Femur (tissue), 1 donor: ENCODE data around the gene EVI5.
"Not testable (repeated sequence)": the region's sequence is repeated elsewhere in the genome, so short reads cannot be mapped to it uniquely, and the experiment has no call there.

ENCODE experiments used
- DNase-seq: peaks from one replicate; pipeline ENCODE4 v3.0.0-alpha.2; 2017

EVI5 gene

DNA sequence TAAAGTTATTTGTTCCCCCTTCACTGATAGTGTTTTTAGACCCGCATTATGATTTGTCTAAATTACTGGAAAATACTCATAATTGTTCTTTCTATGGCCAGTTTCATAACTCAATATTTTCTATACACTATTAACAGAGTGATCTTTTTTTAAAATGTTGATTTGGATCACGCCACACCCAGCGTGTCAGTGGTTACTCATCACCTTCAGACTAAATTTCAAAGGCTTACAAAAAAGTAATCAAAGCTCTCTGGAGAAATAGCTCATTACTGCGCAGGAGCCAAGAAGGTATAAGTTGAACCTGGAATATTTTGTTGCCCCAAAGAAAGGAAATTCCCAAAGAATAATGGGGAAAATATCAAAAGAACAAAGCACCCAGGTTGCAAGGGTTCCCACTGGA, 104.9 kb downstream of the EVI5 start:
- DNase-seq: no peak

DNA sequence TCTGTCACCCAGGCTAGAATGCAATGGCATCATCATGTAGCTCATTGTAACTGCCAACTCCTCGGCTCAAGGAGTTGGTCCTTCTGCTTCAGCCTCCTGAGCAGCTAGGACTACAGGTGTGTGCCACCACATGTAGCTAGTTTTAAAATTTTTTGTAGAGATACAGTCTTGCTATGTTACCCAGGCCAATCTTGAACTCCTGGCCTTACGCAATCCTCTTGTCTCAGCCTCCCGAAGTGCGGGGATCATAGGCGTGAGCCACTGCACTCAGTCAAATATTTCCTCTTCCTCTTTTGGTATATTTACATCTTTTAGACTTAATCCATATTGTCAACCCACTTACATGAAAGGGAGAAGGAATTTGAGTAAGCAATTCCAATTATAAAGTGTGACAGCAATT, 121.1 kb downstream of the EVI5 start:
- DNase-seq: no peak

DNA sequence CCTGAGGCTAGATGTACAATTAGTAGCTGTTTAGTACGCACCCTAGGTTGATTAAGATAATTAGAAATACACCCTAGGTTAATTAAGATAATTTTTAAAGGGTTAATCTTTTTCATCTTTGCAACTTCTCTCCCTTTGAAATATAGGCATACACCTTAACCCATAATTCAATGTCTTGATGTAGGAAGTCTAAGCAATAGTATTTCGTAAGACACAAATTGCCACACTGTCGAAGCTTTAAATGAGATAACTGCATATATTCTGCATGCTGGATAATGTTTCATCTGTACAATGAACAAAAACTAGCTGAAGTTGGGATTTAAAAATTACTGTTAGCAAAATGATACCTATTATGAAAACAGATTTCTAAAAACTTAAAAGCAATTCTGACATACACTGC, 122.9 kb downstream of the EVI5 start:
- DNase-seq: no peak

DNA sequence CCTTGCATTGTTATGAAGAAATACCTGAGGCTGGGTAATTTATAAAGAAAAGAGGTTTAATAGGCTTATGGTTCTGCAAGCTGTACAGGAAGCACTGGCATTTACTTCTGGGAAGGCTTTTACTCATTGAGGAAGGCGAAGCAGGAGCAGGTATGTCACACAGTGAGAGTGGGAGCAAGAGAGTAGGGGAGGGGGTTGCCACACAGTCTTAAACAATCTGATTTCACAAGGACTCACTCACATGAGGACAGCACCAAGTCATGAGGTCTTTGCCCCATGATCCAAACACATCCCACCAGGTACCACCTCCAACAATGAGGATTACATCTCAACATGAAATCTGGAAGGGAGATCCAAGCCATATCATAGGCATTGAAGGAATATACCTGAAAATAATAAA, 127.2 kb downstream of the EVI5 start:
- DNase-seq: no peak

DNA sequence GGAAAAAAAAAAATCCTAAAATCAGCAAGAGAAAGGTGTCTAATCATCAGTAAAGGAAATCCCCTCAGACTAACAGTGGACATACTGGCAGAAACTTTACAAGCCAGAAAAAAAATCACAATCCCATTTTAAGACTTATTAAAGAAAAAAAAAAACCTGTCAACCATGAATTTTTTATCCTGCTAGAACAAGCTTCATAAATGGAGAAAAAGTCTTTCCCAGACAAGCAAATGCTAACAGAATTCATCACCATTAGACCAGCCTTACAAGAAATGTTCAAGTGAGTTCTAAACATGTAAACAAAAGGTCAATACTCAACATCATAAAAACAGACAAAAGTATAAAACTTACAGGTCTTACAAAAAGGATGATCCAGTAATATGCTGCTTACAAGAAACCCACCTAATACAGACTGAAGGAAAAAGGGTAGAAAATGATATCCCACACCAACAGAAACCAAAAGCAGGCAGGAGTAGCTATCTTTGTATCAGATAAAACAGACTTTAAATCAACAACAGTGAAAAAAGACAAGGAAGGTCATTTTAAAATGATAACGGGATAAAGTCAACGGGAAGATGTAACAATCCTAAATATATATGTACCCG, 129.6 kb downstream of the EVI5 start:
- no peak for DNase-seq

DNA sequence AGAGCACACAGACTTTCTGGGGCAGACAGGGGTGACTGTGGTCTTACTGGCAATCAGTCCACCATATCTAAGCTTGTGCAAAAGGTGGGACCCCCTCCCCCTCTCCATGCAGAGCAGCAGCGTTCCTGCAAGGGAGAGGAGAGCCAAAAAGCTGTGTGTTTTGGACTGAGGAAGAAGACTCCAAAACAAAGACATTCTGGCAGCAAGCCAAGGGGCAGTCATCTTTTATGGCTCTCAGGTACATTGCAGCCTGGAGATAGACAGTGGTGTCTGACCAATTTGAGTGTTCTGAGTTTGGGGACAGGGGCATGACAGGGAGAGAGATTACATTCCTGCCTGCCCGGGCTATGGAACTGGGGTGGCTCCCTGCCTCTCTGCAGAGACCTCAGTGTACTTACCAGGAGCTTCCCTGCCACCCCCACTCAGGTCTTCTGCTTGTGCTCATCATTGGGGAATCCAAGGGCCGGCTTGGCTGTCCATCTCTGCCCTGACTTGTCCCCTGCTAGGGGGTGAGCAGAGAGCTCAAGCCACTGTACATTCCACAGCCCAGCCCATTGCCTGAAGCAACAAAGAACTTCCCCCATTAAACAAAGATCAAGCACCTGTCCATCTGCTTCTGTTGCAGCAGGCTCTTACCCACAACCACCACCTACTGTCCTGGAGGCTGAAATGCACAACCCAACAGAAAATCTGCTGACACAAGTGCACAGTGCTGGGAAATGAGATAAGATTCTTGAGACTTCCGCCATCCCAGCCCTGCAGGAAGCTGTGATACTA, 131.1 kb downstream of the EVI5 start:
- DNase-seq: no peak

DNA sequence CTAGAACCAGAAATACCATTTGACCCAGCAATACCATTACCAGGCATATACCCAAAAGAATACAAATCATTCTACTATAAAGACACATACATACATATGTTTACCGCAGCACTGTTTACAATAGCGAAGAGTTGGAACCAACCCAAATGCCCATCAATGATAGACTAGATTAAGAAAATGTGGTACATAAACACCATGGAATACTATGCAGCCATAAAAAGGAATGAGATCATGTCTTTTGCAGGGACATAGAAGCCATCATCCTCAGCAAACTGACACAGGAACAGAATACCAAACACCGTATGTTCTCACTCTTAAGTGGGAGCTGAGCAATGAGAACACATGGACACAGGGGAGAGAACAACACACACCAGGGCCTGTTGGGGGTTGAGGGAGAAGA, 144.2 kb downstream of the EVI5 start:
- not testable (repeated sequence) for DNase-seq

DNA sequence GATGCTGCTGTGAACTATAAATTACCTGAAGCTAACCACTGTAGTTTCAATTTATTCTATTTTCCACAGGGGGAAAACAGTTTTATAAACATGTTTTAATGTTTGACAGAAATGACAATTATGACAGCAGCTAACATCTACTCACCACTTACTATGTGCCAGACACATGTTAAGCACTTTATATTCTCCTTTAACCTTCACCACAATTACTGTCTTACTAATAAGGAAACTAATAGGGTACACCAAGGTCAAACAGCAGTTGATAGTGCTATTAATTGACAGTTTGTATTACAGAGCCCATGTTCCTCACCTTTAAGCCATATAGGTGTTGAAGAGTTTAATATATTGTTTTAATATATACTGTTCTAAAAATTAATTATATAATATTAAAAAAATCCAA, 146.4 kb downstream of the EVI5 start:
- DNase-seq: no peak

DNA sequence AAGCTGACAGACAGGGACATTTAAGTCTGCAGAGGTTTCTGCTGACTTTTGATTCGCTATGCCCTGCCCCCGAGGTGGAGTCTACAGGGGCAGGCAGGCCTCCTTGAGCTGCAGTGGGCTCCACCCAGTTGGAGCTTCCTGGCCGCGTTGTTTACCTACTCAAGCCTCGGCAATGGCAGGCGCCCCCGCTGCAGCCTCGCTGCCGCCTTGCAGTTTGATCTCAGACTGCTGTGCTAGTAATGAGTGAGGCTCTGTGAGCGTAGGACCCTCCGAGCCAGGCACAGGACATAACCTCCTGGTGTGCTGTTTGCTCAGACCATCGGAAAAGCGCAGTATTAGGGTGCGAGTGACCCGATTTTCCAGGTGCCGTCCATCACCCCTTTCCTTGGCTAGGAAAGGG, 149.7 kb downstream of the EVI5 start:
- DNase-seq: not testable (repeated sequence)

DNA sequence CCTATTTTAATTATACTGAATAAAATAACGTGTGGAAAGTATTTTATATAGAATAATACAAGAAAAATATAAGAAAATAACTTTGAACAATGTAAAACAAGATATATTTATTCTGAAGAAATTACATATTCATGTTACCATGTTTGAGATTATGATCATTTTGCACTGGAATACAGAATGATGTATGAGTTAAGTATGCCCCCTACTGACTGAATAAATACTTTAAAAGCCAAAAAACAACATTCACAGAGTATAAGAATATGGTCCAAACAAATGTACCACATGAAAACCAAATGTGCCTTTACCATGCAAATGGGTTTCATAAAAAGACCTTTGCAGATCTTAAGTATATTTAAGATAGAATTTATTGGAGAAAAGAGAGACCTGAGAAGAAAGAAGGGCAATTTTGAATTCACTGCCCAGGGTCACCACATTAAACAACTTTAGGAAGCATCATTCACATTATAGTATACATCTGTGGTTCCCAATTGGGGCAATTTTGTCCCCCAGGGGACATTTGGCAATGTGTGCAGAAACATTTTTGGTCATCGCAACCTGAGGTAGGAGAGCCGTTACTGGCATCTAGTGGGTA, 161.6 kb downstream of the EVI5 start:
- DNase-seq: no peak

DNA sequence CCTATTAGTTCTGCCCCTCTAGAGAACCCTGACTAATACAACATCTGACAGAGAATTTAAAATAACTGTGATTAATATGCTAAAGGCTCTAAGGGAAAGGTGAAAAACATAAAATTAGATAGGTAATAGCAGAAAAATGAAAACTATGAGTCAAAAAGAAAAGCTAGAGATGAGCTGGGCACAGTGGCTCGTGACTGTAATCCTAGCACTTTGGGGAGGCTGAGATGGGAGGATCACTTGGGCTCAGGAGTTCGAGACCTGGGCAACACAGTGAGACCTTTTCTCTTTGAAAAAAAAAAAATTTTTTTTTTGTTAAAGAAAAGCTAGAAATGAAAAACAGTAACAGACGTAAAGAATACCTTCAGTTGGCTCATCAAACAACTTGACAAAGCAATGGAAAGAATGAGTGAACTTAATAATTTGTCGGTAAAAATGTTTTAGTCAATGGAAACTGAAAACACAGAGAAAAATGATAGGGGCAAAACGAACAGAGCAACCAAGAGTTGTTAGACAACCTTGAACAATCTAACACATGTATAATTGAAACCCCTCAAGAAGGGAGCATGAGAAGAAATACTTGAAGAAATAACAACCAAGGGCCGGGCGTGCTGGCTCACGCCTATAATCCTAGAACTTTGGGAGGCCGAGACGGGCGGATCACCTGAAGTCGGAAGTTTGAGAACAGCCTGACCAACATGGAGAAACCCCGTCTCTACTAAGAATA, 165.3 kb downstream of the EVI5 start:
- no peak for DNase-seq

DNA sequence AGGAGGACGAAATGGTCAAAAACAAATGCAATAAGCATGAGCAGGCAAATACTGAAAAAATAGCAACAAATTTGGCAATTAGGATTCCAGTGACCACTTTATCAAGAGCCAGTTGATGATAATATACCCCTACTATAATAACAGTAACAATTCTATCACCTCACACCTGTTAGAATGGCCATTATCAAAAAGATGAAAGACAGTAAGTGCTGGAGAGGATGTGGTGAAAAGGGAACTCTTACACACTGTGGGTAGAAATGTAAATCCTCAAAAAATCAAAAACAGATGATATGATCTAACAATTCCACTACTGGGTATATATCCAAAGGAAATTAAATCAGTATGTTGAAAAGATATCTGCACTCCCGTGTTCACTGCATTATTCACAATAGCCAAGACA, 183.9 kb downstream of the EVI5 start:
- DNase-seq: no peak

DNA sequence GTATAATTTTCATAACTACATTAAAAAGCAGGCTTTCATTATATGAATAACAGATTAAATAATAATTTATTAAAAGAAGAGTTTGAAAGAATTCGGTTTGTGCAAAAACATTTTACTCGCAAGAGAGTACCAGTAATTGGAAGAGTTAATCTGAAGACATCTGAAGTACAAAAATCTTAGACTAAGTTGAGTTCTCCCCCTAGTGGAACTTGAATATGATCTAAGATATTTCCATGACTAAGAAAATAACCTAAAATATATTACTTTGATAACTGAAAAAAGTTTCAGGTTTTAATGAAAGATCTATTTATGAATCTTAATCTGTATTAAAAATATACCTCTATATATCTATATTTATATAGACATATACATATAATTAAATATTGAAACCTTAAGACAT, 185.7 kb downstream of the EVI5 start:
- DNase-seq: no peak

DNA sequence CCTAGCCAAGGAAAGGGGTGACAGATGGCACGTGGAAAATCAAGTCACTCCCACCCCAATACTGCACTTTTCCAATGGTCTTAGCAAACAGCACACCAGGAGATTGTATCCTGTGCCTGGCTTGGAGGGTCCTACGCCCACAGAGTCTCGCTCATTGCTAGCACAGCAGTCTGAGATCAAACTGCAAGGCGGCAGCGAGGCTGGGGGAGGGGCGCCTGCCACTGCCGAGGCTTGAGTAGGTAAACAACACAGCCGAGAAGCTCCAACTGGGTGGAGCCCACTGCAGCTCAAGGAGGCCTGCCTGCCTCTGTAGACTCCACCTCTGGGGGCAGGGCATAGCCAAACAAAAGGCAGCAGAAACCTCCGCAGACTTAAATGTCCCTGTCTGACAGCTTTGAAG, 195.5 kb downstream of the EVI5 start:
- not testable (repeated sequence) for DNase-seq

DNA sequence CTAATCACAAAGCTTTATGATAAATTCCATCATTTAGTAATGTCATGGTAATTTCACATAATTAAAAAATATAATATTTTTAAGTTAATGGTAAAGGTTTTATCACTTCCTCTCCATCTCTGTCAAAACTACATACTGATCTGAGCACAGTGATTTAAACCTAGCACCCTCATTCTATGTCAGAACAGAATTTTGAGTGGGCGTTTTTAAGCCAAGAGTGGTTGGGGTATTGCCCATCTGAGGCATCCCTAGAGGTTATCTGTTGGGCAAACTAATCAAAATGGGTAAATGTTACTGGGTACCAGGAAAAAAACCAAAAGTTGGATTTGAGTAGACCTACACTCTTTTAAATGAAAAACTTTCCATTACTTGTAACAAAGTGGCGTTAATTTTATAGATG, 197.5 kb downstream of the EVI5 start:
- DNase-seq: no peak

DNA sequence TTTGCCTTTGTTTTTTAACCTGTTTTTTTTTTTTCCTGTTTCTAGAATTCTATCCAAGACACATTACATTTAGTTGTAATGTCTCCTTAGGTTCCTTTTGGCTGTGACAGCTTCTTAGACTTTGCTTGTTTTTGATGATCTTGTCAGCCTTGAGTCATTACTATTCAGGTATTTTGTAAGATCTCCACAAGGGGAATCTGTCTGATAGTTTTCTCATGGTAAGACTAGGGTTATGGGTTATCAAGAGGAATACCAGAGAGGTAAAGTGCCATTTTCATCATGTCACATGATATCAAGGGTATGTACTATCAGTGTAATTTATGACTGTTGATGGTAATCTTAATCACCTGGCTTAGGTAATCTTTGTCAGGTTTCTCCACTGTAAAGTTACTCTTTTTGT, 199.1 kb downstream of the EVI5 start:
- no peak for DNase-seq

DNA sequence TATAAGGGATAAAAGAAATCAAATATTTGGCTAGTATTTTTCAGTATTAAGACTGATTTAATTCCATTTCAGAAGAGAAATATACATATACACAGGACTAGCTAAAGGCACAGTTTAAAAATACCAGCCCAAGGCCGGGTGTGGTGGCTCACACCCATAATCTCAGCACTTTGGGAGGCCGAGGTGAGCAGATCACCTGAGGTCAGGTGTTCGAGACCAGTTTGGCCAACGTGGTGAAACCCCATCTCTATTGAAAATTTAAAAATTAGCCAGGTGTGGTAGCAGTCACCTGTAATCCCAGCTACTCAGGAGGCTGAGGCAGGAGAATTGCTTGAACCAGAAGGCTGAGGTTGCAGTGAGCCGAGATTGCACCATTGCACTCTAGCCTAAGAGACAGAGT, 200.1 kb downstream of the EVI5 start:
- DNase-seq: not testable (repeated sequence)

DNA sequence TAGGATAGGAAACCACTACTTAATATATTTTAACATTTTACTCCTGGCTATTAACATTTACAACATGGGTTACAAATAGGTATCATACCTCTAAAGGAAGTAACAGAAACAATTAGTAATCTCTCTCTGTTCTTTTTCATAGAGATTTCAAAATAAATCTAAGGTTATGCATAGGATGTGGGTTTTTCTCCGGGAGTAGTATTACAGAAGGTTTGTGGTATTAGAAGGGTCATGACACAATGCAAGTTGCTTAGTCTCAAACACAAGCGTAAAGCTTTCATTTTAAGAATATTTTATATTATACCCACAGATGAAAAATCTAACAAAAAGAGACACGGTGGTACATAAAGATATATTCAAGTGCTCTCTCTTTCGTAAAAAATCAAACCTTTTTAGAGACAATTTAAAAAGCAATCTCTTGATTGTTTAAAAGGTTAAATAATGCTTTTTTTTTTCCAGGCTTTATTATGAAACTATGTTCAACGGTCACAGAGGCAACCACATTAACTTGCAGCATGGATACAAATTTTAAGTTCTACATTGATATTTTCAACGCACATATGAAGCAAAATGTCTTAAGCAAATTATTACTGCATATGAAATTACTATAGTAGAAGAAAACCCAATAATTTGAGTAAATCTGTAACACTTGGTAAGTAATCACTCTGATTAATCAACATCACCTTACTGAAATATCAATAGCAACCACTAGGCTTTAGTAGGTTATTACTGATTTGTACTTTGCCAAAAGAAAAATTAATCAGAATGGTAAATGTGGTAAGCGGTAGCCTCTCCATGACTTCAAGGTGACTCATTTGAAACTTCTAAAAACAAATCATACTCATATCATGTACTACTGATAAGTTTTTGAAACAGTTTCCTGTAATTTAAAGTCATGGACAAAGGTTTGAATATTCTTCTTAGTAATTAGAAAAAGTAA, 200.8 kb downstream of the EVI5 start:
- DNase-seq: no peak

DNA sequence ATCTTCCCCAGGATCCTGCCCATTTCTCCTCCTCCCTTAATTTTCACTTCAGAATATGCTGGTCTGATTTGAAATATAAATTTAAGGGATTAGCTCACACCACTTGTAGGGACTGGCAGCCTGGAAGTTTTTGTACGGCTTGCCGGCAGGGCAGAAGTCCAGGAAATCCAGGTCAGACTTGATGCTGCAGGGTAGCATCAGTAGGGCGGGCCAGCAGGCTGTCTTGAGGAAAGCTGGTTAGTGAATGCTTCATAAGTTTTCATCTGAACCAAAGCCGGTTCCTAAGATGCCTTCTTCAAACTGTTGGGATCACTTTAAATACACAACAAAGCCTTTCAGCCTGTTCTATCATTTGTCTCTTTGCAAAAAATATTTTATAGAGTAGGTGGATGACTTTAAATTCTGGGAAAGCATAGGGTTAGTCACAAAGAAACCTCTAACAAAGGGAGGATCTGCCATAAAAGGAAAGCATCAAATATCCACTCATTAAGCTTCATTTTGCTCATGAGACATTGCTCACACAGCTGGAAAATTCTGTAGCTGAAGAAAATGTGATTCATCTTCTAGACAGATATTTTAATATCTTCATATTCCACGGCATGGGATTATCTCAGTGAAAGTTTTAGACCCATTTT, 207.5 kb downstream of the EVI5 start:
- DNase-seq: no peak

DNA sequence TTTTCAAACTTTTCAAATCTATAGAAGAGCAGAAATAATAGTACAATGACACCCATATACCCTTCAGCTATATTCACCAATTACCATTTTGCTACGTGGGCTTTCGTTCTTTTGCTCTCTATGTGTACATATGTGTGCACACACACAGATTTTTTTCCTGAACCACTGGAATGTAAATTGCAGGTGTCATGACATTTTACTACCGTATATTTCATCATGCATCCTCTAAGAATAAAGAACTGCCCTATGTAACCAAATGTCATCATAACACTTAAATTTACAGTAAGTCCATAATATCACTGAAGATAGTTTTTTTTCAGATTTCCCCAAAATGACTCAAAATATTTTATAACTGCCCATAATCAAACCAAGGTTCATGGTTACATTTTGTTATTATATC, 209.8 kb downstream of the EVI5 start:
- no peak for DNase-seq

DNA sequence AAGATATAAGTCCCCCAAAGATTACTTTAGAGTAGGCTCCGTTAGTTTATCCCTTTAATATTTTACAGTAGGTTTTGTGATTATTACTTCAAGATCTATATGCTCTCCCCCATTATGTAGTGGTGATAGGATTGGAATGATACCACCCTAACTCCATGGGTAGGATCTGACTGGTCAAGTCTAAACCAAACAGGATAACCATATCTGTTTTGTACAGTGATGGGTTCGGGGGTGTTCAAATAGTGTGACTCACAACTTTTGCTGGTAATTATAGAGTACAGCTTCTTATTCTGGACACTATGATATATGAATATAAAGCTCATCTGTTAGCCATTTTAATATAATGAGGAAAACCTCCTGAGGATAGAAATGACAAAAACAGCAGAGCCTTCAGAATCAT, 212.4 kb downstream of the EVI5 start:
- DNase-seq: no peak

DNA sequence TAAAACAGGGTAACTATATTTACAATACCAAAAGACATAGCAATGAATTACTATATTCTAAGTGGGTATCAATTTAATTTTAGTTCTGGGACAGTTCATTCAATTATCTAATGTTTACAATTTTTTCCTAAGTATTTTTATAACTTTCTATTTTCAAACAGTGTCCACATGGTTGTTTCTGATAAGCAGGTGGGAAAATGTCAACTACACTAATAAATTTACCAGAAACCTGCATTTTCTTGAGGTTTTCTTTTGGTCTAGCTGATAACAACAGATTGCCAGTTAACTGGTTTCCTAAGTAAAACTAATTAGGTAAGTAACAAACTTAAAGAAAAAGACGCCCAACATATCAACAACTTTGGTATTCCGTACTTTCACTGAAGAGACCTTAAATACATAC, 213.3 kb downstream of the EVI5 start:
- DNase-seq: no peak
